HFF-Myc (cell line): Measurements from ENCODE around the gene NUP37.
"Not testable (repeated sequence)": the region's sequence is repeated elsewhere in the genome, so short reads cannot be mapped to it uniquely, and the experiment has no call there.

Experiments
- DNase-seq: peaks from one replicate; pipeline ENCODE4 v3.0.0-alpha.2; 2011; ENCODE audit warnings: low read depth; ENCODE audit errors: extremely low read depth
- H3K4me3 ChIP-seq: replicated peaks from 2 replicates; pipeline ENCODE4 v1.5.1; 2011; ENCODE audit warnings: low read depth, mild to moderate bottlenecking, control low read depth, low read length
- CTCF ChIP-seq: IDR thresholded peaks from 2 replicates; pipeline ENCODE4 v1.5.1; 2012; ENCODE audit warnings: mild to moderate bottlenecking, low read depth, low read length, control low read depth; ENCODE audit errors: missing control alignments

Gene NUP37

GRCh38 chr12:102106905-102107304, 13.0 kb downstream of the NUP37 start:
- TF ChIP-seq CTCF, result no peak
- no peak for DNase-seq
- H3K4me3 ChIP-seq, result no peak overlapping the region

- DNase-seq, result no peak
- no peak overlapping the region for H3K4me3 ChIP-seq
- TF ChIP-seq CTCF, result no peak
Observed at GRCh38 chr12:102096855-102097254, 23.1 kb downstream of the NUP37 start.

- H3K4me3 ChIP-seq, result no peak overlapping the region
- DNase-seq, result no peak
- peak; percentile 34 for TF ChIP-seq CTCF
Observed at GRCh38 chr12:102095677-102096263, 24.1 kb downstream of the NUP37 start.

GRCh38 chr12:102093319-102093718, 26.6 kb downstream of the NUP37 start:
- TF ChIP-seq CTCF, result no peak
- H3K4me3 ChIP-seq, result no peak overlapping the region
- DNase-seq, result no peak

- not testable (repeated sequence) for DNase-seq
Observed at GRCh38 chr12:102089228-102089835, 30.6 kb downstream of the NUP37 start.

GRCh38 chr12:102080842-102081241, 39.1 kb downstream of the NUP37 start:
- TF ChIP-seq CTCF, result no peak
- no peak overlapping the region for H3K4me3 ChIP-seq
- DNase-seq, result no peak

More at GRCh38 chr12:102089228-102089835, 30.6 kb downstream of the NUP37 start:
- not testable (repeated sequence) for H3K4me3 ChIP-seq

GRCh38 chr12:102072092-102072491, 47.8 kb downstream of the NUP37 start:
- not testable (repeated sequence) for H3K4me3 ChIP-seq, DNase-seq

GRCh38 chr12:102069707-102070106, 50.2 kb downstream of the NUP37 start:
- DNase-seq, result no peak
- no peak overlapping the region for H3K4me3 ChIP-seq
- TF ChIP-seq CTCF, result no peak
